GM10847 (cell line): Measurements from ENCODE around the gene LRP1B.

Experiments
- POLR2A ChIP-seq: IDR thresholded peaks from 2 replicates; pipeline ENCODE4 v1.6.1; 2011; ENCODE audit not compliant: insufficient read length; ENCODE audit errors: extremely low read depth

The LRP1B gene

DNA sequence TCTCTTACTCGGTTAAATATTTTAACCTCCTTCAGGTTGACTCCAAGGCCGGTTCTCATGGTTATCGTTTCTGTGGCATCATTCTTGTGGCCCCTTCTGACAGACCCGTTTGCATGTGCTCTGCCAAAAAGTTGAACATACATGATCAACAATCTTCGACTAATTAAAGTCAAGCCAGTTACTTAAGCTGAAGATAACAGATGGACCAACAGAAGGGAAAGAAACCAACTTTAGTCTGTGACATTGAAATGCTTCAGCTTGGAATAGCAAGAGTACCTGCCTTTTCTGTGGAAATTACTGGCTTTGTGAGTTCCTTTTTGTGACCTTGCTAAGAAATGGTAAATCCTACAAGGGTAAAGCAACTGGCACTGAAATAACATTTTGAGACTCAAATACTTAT, 1429.1 kb downstream of the LRP1B start:
- TF ChIP-seq POLR2A = no peak

DNA sequence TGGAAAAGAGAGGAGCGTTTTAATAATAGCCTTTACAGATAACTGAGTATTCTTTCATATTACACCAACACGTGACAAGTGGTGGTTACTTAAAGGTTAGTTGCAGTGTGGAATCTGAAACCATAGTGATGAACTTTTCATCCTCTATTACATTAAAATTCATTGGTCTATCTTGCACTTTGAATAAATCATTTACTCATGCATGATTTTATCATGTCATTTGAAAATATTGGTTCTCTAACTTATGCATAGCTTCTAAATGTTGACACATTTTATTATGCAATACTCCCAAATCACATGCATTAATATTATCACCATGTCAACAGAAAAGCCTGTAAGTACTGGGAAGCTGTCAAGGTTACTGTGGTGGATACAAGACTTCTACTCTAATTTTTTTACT, 1432.2 kb downstream of the LRP1B start:
- no peak for TF ChIP-seq POLR2A

DNA sequence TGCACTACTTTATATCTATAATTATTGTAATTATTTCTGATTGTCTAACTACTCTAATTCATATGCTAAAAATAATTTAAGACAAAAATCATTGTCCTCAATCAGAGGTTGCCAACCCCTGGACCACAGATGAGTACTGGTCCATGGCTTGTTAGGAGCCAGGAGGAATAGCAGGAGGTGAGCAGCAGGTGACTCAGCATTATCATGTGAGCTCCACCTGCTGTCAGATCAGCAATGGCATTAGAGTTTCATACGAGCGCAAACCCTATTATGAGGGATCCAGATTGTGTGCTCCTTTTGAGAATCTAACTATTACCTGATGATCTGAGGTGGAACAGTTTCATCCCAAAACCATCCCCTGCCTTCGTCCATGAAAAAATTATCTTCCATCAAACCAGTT, 1434.4 kb downstream of the LRP1B start:
- no peak for TF ChIP-seq POLR2A

DNA sequence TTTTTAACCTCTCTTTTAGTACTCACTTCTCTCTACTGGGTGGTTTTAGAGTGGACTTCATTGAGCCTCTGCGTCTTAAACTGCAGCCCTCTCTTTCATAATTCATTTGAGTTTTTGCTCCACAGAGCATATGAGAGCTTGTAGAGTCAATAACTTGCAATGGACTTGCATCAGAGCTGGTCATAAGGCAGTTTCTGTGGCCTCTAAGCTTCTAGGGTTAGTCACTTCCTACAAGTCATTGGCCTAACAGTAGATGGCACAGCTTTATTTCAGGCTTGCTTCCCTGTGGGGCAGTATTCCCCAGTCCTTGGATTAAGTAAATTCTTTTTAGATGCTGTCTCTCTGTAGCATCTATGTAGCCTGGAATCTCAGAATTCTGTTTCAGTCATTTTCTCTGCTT, 1435.7 kb downstream of the LRP1B start:
- no peak for TF ChIP-seq POLR2A

DNA sequence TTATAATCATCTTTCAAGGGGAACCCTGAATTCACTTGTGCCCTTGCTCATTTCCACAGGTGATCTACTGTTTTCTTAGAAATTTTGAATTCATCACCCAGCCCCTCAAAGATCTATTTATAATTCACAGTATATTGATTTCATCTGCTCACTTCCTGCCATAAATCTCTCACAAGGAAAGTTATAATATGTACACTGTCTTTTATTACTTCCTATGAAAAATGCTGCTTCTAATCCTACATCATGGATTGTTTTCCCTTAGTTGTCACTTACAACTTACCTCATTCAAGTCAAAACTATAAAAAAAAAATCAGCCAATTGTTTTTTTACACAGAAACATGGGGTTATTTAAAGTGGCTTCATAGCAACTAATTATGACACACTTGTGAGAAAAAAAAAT, 1443.0 kb downstream of the LRP1B start:
- TF ChIP-seq POLR2A = no peak

DNA sequence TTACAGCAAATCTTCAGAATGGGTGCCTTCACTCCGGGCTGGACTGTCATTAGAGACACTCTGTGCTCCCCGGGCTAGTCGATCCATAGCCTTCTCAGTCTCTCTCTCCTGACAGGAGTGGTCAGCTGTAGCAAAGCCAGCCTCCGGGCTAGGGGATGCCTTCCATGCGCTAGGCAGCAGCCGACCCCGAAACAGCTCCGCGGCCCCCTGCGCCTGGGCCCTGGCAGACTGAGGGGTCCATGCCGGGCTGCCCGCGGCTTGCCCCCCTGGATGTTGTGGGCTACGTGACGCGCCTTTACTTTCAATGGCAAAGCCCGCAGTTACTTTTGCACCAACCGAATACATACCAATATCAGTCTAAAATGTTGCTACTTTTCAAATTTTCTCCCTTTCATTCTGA, 1447.2 kb downstream of the LRP1B start:
- no peak for TF ChIP-seq POLR2A

DNA sequence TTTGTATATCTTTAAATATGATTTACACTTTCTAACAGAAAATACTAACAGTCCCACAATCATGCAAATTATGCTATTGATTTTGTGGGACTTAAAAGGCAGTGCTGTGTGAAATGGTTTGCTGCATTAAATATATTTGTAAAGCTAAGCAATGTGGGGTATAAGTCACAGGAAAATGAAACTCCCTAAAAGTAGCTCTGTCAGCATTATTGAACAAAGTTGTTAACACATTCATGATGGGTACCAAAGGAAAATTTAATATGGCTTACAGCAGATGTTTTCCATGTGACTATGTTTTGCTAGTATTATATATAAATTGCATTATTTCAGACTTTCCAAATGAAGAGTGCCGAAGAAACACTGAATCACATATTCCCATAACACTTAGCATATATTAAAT, 1450.0 kb downstream of the LRP1B start:
- TF ChIP-seq POLR2A = no peak

DNA sequence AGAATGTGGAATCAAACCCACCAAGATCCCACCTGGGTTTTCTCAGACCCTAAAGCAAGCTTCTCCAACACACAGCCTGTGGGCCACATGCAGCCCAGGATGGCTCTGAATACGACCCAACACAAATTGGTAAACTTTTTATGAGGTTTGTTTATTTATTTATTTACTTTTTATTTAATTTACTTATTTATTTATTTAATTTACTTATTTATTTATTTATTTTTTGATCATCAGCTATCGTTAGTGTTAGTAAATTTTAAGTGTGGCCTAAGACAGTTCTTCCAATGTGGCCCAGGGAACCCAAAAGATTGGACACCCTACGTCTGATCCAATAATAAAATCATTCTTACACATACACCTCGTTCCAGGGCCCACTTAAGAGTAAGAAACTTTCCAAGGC, 1451.1 kb downstream of the LRP1B start:
- TF ChIP-seq POLR2A = no peak

DNA sequence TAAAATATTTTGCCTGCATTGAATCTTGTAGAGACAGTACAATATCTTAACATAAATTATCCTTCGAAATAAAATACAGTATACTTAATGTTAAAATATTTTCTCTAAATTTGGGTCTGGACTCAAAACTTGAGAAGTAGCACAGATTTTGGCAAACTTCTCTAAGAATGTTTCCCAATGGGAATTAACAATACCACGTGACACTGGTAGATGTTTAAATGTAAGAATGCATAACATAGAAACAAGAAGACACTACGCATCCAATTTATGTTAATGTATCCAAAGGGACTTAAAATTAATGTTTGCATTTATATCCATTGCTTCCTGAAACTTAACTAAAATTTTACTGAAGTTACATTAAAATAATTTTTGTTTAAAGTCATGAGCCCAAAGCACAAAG, 1460.9 kb downstream of the LRP1B start:
- TF ChIP-seq POLR2A = no peak

DNA sequence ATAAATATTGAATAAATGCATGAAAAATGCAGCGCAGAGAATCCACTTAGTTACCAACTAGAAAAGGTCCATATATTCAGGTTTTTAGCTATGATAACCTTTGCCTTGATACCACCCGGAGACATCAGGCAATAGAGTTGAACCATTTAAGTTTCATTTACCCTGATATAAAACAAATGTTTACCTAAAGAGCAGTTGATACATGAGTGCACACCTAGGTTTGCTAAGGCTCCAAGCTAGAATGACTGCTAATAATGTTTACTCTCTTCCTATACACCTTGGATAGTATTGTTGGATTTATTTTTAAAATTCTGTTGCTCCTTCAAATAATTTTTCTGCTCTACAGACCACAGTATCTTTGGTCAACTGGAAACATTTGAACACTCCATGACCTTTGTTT, 1463.6 kb downstream of the LRP1B start:
- no peak for TF ChIP-seq POLR2A

DNA sequence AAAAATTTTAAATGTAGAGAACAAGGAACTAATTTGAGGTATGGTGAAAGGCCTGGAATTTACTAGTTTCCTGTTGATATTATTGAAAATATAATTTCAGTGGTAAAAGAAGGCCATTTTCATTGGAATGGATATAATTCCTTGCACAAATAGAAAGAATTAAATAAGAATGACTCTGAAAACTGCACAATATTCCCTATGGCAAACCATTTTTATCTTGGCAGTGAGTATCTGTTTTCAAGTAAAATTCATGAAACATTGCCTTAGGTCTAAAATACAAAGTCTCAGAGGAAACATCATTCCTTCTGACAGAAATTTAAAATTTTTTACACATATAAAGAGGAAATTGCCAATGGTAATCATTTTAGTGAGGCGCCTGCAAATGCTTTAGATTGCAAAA, 1468.3 kb downstream of the LRP1B start:
- no peak for TF ChIP-seq POLR2A

DNA sequence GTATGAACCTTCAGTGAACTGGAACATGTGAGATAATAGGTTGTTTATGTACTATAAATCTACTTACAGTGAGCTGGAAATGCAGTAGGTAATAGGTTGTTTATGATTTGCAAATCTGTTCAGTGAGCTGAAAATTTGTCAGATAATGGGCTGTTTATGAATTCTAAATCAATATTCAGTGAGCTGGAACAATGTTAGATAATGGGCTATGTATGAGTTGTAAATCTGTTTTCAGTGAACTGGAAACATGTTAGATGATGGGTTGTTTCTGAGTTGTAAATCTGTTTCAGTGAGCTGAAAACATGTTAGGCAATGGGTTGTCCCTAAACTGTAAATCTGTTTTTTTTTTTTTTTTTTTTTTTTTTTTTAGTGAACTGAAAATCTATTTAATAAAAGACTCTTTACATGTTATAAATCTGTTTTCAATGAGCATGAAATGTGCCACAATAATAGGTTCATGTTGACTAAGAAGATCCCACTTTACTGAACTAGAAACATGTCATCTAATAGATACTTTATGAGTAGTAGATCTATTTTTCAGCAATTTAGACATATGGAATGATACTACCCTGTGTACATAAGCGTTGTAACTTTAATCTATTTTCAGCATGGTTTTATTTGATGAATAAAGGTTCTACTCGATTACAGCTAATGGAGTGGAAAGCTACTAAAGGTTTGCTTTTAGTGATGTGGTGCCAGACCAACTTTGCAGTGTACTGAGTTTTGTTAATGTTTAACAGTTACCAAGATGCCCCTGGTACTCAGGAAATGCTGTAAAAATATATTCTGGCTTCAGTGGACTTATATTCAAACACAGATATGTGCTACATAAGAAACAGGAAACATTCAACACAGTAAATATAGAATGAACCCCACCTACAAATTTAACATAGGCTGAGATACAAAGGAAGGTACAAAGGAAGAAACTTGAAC, 1471.8 kb downstream of the LRP1B start:
- TF ChIP-seq POLR2A = no peak

DNA sequence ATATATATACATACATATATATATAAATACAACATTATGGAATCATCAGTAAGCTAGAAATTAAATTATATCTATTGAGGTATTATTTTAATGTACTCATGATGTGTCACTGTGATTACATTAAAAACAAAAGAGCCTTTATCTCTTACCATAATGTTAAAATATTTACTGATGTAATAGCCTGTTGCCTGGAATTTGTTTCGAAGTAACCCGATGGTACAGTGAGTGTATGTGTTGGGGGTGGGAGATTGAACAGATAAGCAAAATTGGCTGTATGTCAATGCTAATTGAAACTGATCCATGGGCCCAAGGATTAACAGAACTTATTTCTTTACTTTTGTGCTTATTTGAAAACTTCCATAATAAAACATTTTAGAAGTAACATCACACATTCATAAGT, 1473.2 kb downstream of the LRP1B start:
- TF ChIP-seq POLR2A = no peak

DNA sequence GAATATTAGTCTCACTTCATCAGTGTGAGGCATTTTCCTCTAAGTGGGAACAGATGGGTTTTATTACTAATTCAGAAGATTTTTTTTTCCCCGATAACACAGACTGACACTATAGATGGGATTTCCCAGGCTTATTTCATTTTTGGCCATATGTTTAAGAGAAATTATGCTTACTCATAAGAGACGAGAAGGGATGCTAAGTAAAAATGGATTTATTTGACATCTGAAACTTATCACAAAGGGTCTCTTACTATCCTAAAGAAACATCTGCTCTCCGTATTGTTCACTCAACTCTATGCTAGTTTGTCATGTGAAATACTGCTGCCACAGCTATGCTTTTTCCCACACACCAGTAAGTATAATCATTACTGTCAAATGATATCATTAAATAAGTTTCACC, 1476.3 kb downstream of the LRP1B start:
- TF ChIP-seq POLR2A = no peak

DNA sequence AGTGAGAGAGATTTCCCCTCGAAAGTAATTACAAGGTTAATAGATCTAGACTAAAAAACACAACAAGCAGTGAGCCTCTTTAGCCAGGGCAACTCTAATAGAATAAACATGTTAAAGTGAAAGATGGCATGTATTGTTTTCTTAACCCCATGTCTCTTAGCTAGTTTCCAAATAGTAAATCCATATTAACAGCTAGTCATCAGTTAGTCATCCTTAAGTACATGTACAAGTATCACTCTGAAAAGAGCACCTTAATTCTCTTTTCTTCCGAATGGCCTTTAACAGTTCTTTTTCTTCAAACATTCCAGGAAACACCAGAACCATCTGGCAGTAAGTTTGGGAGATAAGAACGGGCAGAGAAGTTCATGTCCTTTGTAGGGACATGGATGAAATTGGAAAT, 1480.0 kb downstream of the LRP1B start:
- TF ChIP-seq POLR2A = no peak

DNA sequence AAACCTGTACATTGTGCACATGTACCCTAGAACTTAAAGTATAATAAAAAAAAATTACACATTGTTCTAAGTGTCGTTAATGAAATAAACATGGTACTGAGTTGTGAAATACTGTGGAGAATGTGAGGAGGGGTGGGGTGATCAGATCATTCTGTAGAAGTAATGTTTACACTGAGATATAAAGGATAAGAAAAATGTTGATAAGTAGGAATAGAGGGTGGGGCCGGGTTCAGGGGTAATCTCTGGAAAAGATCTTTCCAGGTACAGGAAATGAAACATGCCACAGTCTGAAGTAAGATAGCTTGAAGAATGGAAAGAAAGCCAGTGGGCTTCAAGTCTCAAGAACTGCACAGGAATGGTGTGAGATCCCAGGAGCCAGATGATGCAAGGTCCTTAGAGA, 1482.4 kb downstream of the LRP1B start:
- TF ChIP-seq POLR2A = no peak

DNA sequence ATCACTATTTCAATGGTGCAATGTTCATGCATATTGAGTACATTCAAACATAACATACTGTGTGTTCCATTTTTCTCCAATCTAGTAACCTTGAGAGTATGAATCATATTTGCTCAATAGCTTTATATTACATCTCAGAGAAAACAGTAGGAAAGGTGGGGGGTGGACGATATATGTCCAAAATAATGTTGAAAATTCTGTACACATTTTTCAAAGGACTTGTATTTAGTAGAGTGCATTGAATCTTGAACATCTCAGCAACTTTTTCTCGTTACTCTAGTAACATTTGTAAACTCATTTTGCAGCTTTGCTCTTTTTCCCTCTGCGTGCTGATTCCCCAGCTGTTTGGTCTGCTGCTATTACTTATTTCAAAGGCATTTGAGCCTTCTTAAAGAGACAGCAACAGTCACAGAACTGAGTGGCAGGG, 1487.0 kb downstream of the LRP1B start:
- TF ChIP-seq POLR2A = no peak
